Measurements from ENCODE around the gene CTBP1. TPM values are rescaled to one million over a fixed set of nuclear protein-coding genes. Genes with fewer than 3 reads are reported as not detected.

The CTBP1 gene
- total RNA-seq = 100 to 1,000 TPM; 130 to 159 (median 133) TPM

DNA sequence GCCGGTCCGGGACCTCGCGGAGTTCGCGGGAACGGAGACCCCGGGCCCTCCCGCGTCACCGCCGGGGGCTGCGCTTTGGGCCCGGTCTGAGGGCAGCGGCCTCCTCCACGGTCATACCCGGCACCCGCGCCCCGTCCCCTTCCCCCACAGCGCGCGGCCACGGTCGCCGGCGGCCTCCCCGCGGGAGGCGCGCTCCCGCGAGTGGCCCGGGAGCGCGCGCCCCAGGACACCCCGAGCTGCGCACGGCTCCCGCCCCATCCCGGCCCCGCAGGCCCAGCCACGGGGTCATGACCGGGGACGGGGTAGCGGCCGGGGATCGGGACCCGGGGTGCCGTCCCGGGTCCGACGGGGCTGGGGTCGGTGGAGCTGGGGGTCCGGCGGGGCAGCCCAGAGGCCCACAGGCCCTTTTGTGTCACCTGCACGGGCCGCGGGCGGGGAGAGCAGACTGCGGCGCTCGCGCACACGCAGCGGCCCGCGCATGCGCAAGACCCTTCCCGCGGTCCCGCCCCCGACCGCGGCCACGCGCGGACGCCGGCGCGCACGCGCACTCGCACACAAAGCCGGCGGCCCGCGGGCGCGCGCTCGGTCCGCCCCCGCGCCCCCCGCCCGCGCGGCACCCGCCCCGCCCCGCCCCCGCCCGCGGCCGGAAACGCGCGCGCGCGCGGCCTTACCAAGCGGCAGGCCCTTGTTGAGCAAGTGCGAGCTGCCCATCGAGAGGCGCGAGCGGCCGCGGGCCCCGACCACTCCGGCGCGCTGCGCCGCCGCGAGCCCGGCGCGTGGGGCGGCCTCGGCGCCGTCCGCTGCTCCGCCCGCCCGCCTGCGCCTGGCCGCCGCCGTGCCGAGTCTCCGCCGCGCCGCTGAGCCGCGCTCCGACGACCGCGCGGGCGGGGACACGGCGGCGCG, at the start of gene CTBP1:
TSS of gene CTBP1 (minus strand) at position 886 of the 903 bp plus-strand sequence. CDS start 7,799 bp downstream, outside the sequence.
- TF ChIP-seq CTCF (IDR thresholded peaks at IDR 0.05) = no peak
- no peak for TF ChIP-seq POLR2A (IDR thresholded peaks at IDR 0.05)
- TF ChIP-seq POLR2AphosphoS5 (IDR thresholded peaks at IDR 0.05) = peak; percentile 50 to 59 (median 57)
- H3K4me1 ChIP-seq = peaks cover 25 to 42% of the 10 kb centered on the region in 2 donors
- peak; percentile 61 to 64 for DNase-seq (ENCODE audit: low spot score in 2 of 2)
- no peaks in the 10 kb centered on the region for H3K36me3 ChIP-seq
- peak within 1 kb of the TSS; percentile 60 to 93 (median 77) for H3K4me3 ChIP-seq
- intact Hi-C loops (cut with DNase I; ENCODE audit: low total_unique reads) = loop anchor here (1.0 to 5.0 kb wide), 2 partner anchors 81 to 98 kb away; no protein-coding TSS in a partner anchor
- H3K27me3 ChIP-seq = no peaks in the 10 kb centered on the region
- peak within 1 kb of the TSS; percentile 92 to 94 for H3K27ac ChIP-seq
- no peaks in the 10 kb centered on the region for H3K9me3 ChIP-seq

- Histone ChIP-seq H3K9me3 (no peaks in the 10 kb centered on the region), H3K4me1 (peaks cover 6 to 8% of the 10 kb centered on the region in 2 donors), H3K36me3 (no peaks in the 10 kb centered on the region), H3K4me3 (no peak overlapping the region), H3K27me3 (no peaks in the 10 kb centered on the region), H3K27ac (no peak overlapping the region)
- no peak for DNase-seq (ENCODE audit: low spot score in 2 of 2)
- TF ChIP-seq POLR2AphosphoS5 (IDR thresholded peaks at IDR 0.05) (no peak), POLR2A (IDR thresholded peaks at IDR 0.05) (no peak), CTCF (IDR thresholded peaks at IDR 0.05) (no peak)
- intact Hi-C loops (cut with DNase I; ENCODE audit: low total_unique reads) = no loop called here
These were observed 49.5 kb upstream of the CTBP1 start for GRCh38 chr4:1298461-1298860.

GRCh38 chr4:1297456-1298325, 48.8 kb upstream of the CTBP1 start:
- Histone ChIP-seq H3K4me3 (no peak overlapping the region), H3K4me1 (peaks cover 6 to 9% of the 10 kb centered on the region in 2 donors), H3K27me3 (no peaks in the 10 kb centered on the region), H3K9me3 (no peaks in the 10 kb centered on the region), H3K36me3 (no peaks in the 10 kb centered on the region), H3K27ac (no peak overlapping the region)
- intact Hi-C loops (cut with DNase I; ENCODE audit: low total_unique reads) = no loop called here
- DNase-seq (ENCODE audit: low spot score in 2 of 2) = peak in 1 of 2 donors; percentile 22
- TF ChIP-seq POLR2AphosphoS5 (IDR thresholded peaks at IDR 0.05) = no peak
- no peak for TF ChIP-seq POLR2A (IDR thresholded peaks at IDR 0.05)
- TF ChIP-seq CTCF (IDR thresholded peaks at IDR 0.05) = no peak

- Histone ChIP-seq H3K4me3 (no peak overlapping the region), H3K27ac (no peak overlapping the region), H3K4me1 (peaks cover 8 to 9% of the 10 kb centered on the region in 2 donors), H3K27me3 (no peaks in the 10 kb centered on the region), H3K36me3 (no peaks in the 10 kb centered on the region), H3K9me3 (no peaks in the 10 kb centered on the region)
- TF ChIP-seq POLR2A (IDR thresholded peaks at IDR 0.05) (no peak), CTCF (IDR thresholded peaks at IDR 0.05) (no peak), POLR2AphosphoS5 (IDR thresholded peaks at IDR 0.05) (no peak)
- DNase-seq (ENCODE audit: low spot score in 2 of 2) = no peak
- intact Hi-C loops (cut with DNase I; ENCODE audit: low total_unique reads) = no loop called here
These were observed 48.1 kb upstream of the CTBP1 start for GRCh38 chr4:1297023-1297395.

All from breast epithelium (tissue), 4 donors.